Measurements from ENCODE around the gene SNRNP35.

The SNRNP35 gene

Small RNA genes lying within 50 kb of the gene (small RNA-seq; reads per million reads assigned to genes)
- 0 reads per million in 2 experiments for gene AC145423.2
